ENCODE results near the gene SLC10A2.

SLC10A2 gene

GRCh38 chr13:103046676-103047075 lies 19.5 kb downstream of the SLC10A2 start:
- DNase-seq (ENCODE audit: low read depth) = no peak

GRCh38 chr13:103044056-103044455 lies 22.2 kb downstream of the SLC10A2 start:
- DNase-seq (ENCODE audit: low read depth) = no peak

- no peak for DNase-seq (ENCODE audit: low read depth)
Measured at GRCh38 chr13:103040006-103040405, 26.2 kb downstream of the SLC10A2 start.

DNA sequence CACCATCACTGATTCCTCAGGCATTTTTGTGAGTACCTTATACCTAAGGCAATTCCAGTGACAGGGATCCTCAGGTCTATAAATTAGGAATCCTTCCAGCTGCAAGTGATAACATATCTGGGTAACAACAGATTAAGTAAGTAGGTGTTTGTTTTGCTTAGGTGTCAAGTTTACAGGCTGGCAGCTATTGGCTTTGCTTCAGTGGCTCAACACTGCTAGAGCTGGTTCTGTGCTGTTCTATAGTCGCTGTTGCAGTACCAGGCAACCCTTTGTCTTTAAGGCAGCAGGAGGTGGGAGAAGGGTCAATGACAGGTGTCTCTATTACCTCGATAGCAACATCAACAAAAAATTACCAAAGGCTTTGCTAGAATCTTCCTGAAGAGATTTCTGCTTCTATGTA lies 27.0 kb downstream of the SLC10A2 start:
- DNase-seq (ENCODE audit: low read depth) = no peak

GRCh38 chr13:103036268-103036667 lies 29.9 kb downstream of the SLC10A2 start:
- DNase-seq (ENCODE audit: low read depth) = no peak

GRCh38 chr13:103033999-103034398 lies 32.2 kb downstream of the SLC10A2 start:
- DNase-seq (ENCODE audit: low read depth) = no peak

- DNase-seq (ENCODE audit: low read depth) = no peak
Measured at GRCh38 chr13:103031332-103031873, 34.8 kb downstream of the SLC10A2 start.

DNA sequence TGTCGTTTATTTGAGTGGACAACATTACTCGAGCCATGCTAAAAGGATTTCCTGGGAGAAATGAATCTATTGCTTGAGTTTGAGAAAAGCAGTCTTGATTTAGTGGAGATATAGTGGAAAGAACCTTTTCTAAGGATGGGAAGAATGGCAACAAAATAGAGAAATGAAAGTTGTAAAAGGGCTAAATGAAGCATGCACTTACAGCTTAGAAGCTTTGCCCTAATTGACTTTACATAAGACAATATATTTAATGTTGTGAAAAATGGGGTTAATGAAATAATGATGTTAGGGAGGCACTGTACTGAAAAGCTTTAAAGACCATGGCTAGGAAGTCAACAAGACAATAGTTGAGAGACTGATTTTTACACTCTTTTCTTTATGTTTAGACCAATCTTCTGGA lies 35.4 kb downstream of the SLC10A2 start:
- DNase-seq (ENCODE audit: low read depth) = no peak

DNA sequence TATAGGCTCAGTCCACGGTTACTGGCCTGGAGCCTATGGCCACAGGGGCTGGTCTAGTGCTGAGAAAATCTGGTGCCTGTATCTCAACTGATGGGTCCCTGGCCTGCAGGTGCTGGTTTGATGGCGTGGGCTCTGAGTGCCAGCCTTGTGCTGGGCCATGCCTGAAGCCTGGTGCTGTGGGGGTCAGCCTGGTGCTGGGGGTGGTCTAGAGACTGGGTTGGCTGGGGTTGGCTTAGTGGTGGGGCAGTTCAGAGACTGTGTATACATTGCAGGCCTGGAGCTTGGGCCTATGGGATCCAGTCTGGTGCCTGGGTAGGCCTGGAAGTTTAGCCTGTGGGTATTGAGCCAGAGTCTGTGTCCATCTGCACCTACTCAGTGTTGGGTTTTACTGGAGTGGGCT lies 36.4 kb downstream of the SLC10A2 start:
- DNase-seq (ENCODE audit: low read depth) = no peak

GRCh38 chr13:103022336-103022735 lies 43.9 kb downstream of the SLC10A2 start:
- DNase-seq (ENCODE audit: low read depth) = no peak

- no peak for DNase-seq (ENCODE audit: low read depth)
Measured at GRCh38 chr13:103018556-103018955, 47.7 kb downstream of the SLC10A2 start.

- DNase-seq (ENCODE audit: low read depth) = no peak
Measured at GRCh38 chr13:103012646-103013045, 53.6 kb downstream of the SLC10A2 start.

- no peak for DNase-seq (ENCODE audit: low read depth)
Measured at GRCh38 chr13:103009051-103009840, 57.0 kb downstream of the SLC10A2 start.

DNA sequence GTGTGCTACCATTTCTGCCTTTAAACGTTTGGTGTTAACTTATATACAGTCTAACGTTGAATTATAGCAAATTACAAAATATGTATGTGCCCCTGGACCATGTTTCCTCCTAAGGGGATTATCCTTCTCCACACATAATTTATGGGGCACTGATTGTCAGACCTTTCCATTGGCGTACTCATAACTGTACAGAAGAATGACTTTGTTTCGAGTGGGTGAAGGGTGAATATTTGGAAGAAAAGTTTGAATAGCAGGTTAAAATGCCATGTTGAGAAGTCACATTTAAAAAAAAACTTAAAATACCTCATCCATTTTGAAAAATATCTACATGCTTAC lies 58.8 kb downstream of the SLC10A2 start:
- DNase-seq (ENCODE audit: low read depth) = no peak

- DNase-seq (ENCODE audit: low read depth) = no peak
Measured at GRCh38 chr13:103006641-103007426, 59.4 kb downstream of the SLC10A2 start.

DNA sequence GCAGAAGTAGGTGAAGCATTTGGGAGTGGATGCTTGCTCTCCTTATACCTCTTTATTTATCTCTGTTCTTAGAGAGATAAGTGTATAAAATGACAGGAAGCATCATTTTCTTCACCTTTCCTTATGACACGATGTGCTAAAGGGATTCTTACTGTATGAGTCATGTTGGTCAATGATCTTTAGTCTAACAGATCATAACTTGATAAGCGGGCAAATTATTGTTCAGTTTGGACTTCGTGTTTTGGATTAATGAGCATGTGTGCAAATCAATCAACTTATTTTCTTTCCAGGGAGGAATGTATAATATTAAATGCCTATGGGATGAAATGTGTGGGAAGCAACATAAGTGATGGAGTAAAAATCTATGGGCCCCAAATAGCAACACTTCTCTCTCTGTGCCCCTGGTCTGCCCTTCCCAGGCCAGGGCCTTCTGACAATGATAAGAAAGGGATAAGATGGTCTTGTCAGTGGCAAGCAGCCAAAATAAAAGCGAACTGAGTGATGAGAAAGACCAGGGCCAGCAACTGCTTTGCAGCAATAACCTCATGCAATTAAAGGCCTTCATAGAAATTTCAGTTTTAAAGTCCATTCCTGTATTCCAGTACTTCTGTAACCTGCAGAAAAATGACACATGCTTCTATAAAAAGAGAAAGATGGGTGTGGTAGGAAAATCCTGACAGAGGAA lies 61.4 kb downstream of the SLC10A2 start:
- DNase-seq (ENCODE audit: low read depth) = no peak

DNA sequence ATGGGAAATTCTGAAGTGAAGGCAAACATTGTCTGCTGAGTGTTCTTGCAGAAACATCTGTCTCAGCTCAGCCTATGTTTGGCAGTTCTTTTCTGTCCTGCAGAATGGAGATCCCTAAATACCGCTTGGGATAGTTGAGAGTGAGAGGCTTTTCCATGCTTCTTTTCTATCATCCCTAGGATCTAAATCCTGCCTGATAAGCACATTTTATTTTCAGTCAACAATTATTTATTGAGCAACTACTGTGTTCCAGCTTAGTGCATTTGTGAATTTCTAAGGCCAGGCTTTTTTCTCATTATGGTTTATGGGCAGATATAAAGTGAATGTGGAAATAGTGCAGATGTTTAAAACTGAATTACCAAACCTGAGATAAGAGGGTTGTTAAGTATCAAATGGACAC lies 62.6 kb downstream of the SLC10A2 start:
- no peak for DNase-seq (ENCODE audit: low read depth)

DNA sequence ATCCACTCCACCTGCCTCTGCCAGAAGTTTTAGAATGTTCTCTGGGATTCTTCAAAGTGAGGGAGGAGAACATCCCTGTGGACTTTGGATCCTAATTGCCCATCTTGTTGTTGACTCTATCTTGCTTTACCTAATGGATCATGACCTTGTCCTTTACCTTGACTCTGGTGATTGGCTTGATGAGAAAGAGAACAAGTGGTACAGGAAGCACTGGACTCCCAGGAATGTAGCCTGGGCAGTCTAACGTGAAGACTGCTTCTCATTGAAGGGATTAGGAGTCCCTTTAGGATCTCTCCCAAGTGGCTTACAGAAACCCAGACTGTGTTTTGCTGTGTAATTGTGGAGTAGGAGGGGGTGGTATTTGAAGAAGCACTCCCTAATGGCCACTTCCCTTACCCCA lies 63.9 kb downstream of the SLC10A2 start:
- DNase-seq (ENCODE audit: low read depth) = no peak

DNA sequence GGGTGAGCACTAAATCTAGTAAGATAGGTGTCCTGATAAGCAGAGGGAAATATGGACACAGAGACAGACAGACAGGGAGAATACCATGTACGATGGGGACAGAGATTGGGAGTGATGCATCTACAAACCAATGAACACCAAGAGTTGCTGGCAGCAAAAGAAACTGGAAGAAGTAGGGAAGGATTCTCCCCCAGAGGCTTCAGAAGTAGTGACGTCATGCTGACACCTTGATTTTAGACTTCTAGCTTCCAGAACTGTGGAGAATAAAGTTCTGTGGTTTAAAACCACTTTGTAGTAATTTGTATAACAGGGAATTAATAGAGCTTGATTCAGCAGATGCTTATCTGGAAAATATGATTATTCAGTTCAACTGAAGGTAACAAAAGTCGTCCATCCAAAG lies 66.1 kb downstream of the SLC10A2 start:
- DNase-seq (ENCODE audit: low read depth) = no peak

GRCh38 chr13:102999499-102999898 lies 66.7 kb downstream of the SLC10A2 start:
- DNase-seq (ENCODE audit: low read depth) = no peak

All from GM04504 (cell line).